K562 (cell line): ENCODE data around the gene BCAM. TPM values are rescaled to one million over a fixed set of nuclear protein-coding genes. Genes with fewer than 3 reads are reported as not detected.

Experiments used
- ATAC-seq: fragments of 200-7000 bp; cut with Tn5 transposase; 3 replicates; pipeline ENCODE4 v1.9.1; 2020; ENCODE audit warnings: moderate library complexity
- BruUV-seq: library from RNA; stranded (reverse); fragments of 400-500 nt; replicated peaks from 2 replicates; lab custom pipeline; 2021; lab: Mats Ljungman, UMichigan
- CTCF ChIA-PET: fragments of 300-600 bp; formaldehyde crosslinking; extraction: SDS; loops from one replicate; lab custom pipeline; 2021; ENCODE audit warnings: low intra/inter-chr PET ratio; lab: Yijun Ruan, JAX
- POLR2A ChIA-PET: fragments of 300-600, 350-650 bp; sonication (Branson Sonifier 250); formaldehyde crosslinking; extraction: SDS; loops from one replicate; lab custom pipeline; 2021; ENCODE audit warnings: antibody characterized with exemption, inconsistent platforms; lab: Yijun Ruan, JAX
- DNase-seq, 4 experiments: peaks; one replicate each; pipeline versions ENCODE4 v3.0.0 to v3.0.0-alpha.2; 2011 to 2018; ENCODE audit warnings: low spot score in 3 of 4, mixed read lengths in 3 of 4; ENCODE audit errors: extremely low read depth in 1 of 4
- FAIRE-seq: peaks from 2 replicates; lab custom pipeline; 2011; peaks lifted over from hg19 to GRCh38; lab: Jason Lieb, UNC
- H2AFZ ChIP-seq: 2 replicates; pipeline ENCODE4 v1.6.0; 2011; ENCODE audit warnings: low read depth, low read length, control low read depth, inconsistent platforms
- H3K27ac ChIP-seq: fragments of 200-600 bp; 3 replicates; pipeline ENCODE4 v1.8.0; 2011; ENCODE audit warnings: low read depth, mild to moderate bottlenecking, control low read depth, inconsistent platforms, low read length, moderate library complexity, mixed read lengths; ENCODE audit errors: extremely low read depth
- H3K27me3 ChIP-seq, 2 experiments: fragments of 300-600 bp in 1 of 2; 2 replicates in 1 of 2; 3 replicates in 1 of 2; pipeline versions ENCODE4 v1.6.0 to v1.8.0; 2011; ENCODE audit warnings: inconsistent platforms in 2 of 2, low read length in 2 of 2, mild to moderate bottlenecking in 1 of 2, mixed read lengths in 1 of 2, moderate library complexity in 1 of 2; ENCODE audit not compliant: control insufficient read depth in 2 of 2, insufficient read depth in 2 of 2
- H3K36me3 ChIP-seq: fragments of 300-600 bp; 3 replicates; pipeline ENCODE4 v1.8.0; 2011; ENCODE audit warnings: mild to moderate bottlenecking, low read length, inconsistent platforms; ENCODE audit not compliant: control insufficient read depth, insufficient read depth
- H3K4me1 ChIP-seq, 2 experiments: fragments of 200-600 bp in 1 of 2; replicated peaks in 1 of 2; 2 replicates in 1 of 2; 3 replicates in 1 of 2; pipeline versions ENCODE4 v1.5.1 to v1.8.0; 2011; ENCODE audit warnings: inconsistent platforms in 2 of 2, low read length in 2 of 2, mild to moderate bottlenecking in 1 of 2, mixed read lengths in 1 of 2, moderate library complexity in 1 of 2; ENCODE audit not compliant: control insufficient read depth in 2 of 2, insufficient read depth in 2 of 2
- H3K4me2 ChIP-seq: 2 replicates; pipeline ENCODE4 v1.6.1; 2011; ENCODE audit warnings: low read length, control low read depth, inconsistent platforms, mixed read lengths; ENCODE audit not compliant: insufficient read depth
- H3K4me3 ChIP-seq: fragments of 200-600 bp; sonication (generic), shearing (Covaris generic); 2 replicates; pipeline ENCODE4 v1.5.1; 2016; ENCODE audit warnings: control low read depth, inconsistent platforms
- H3K79me2 ChIP-seq: fragments of 200-600 bp; 3 replicates; pipeline ENCODE4 v1.8.0; 2011; ENCODE audit warnings: low read length, inconsistent platforms; ENCODE audit not compliant: control insufficient read depth, insufficient read depth
- H3K9ac ChIP-seq, 2 experiments: 2 replicates each; pipeline versions ENCODE4 v1.6.0 to v1.6.1; 2011; ENCODE audit warnings: low read depth in 2 of 2, low read length in 2 of 2, control low read depth in 1 of 2, inconsistent platforms in 1 of 2, mild to moderate bottlenecking in 1 of 2, mixed read lengths in 1 of 2; ENCODE audit not compliant: insufficient read depth in 1 of 2
- H3K9me1 ChIP-seq: one replicate; pipeline ENCODE4 v1.6.0; 2011; ENCODE audit warnings: inconsistent platforms, mild to moderate bottlenecking, low read length, moderate library complexity; ENCODE audit not compliant: control insufficient read depth, insufficient read depth
- H3K9me3 ChIP-seq: replicated peaks from 2 replicates; pipeline ENCODE4 v1.5.1; 2011; ENCODE audit warnings: low read depth, low read length, inconsistent platforms; ENCODE audit not compliant: control insufficient read depth, insufficient read depth
- H4K20me1 ChIP-seq: replicated peaks from 2 replicates; pipeline ENCODE4 v1.6.1; 2011; ENCODE audit warnings: low read length, inconsistent platforms, mixed read lengths; ENCODE audit not compliant: control insufficient read depth, insufficient read depth
- CREBBP ChIP-seq: IDR thresholded peaks from one replicate; pipeline ENCODE4 v1.6.1; 2012; ENCODE audit warnings: low read depth, mild to moderate bottlenecking, control low read depth, inconsistent platforms, low read length
- DDX20 ChIP-seq: fragments of 450-650 bp; IDR thresholded peaks from 2 replicates; pipeline ENCODE4 v1.6.1; 2016; ENCODE audit warnings: missing genetic modification characterization, low read depth, mild to moderate bottlenecking, missing compliant biosample characterization, moderate library complexity
- DMBX1 ChIP-seq: fragments of 250-450 bp; sonication (Bioruptor Pico); IDR thresholded peaks from 2 replicates; pipeline ENCODE4 v1.8.0; 2022; ENCODE audit warnings: inconsistent platforms, mild to moderate bottlenecking, moderate library complexity, borderline replicate concordance
- RBM25 ChIP-seq: fragments of 200-400 bp; formaldehyde crosslinking; IDR thresholded peaks from 2 replicates; pipeline ENCODE4 v1.6.1; 2018; ENCODE audit warnings: low read length, low read depth, moderate library complexity; ENCODE audit not compliant: severe bottlenecking
- RERE ChIP-seq: sonication (generic); formaldehyde crosslinking; IDR thresholded peaks from 2 replicates; pipeline ENCODE4 v1.8.0; 2023; ENCODE audit warnings: missing genetic modification reagents, mild to moderate bottlenecking, borderline replicate concordance
- ZMIZ1 ChIP-seq, 2 experiments: fragments of 150-350 bp in 1 of 2; IDR thresholded peaks; 2 replicates each; pipeline ENCODE4 v1.6.1; 2012 to 2016; ENCODE audit warnings: low read depth in 2 of 2, low read length in 2 of 2, mild to moderate bottlenecking in 1 of 2, moderate library complexity in 1 of 2
- ZNF561 ChIP-seq: fragments of 450-650 bp; formaldehyde crosslinking; conservative IDR thresholded peaks from 2 replicates; pipeline ENCODE4 v1.4.0; 2020; ENCODE audit warnings: mild to moderate bottlenecking, moderate library complexity
- WGBS: fragments of 100-300 bp; shearing (Covaris generic); methylation state at CpG from one replicate; pipeline ENCODE4 v1.1.6; 2016; ENCODE audit warnings: low coverage, mixed read lengths; ENCODE audit not compliant: insufficient coverage; ENCODE audit errors: missing lambda C conversion rate; 5-methylcytosine and 5-hydroxymethylcytosine counted together
- in situ Hi-C: fragments of 300-500 bp; cut with MboI; formaldehyde crosslinking; loops from 4 replicates; pipeline ENCODE4 v1.15.0; 2018; ENCODE audit warnings: inconsistent platforms, mixed read lengths
- intact Hi-C: fragments of 100-400 bp; cut with micrococcal nuclease; formaldehyde crosslinking; loops from 2 replicates; pipeline ENCODE4 v1.14.2; 2022
- polyA plus RNA-seq, 8 experiments: library from polyadenylated mRNA; depleted of rRNA in 4 of 8; stranded (reverse) in 5 of 8; unstranded in 3 of 8; fragments of >200 nt; fragmentation: Nextera tagmentation in 2 of 8; fragmentation: Illumina TruSeq in 1 of 8; extraction: Ambion mirVana in 2 of 8; extraction: Trizol in 1 of 8; gene quantifications; 2 replicates each; pipeline versions ENCODE4 v1.2.1 to v1.2.3, GENCODE V29; 2011 to 2014; ENCODE audit warnings: inconsistent platforms in 1 of 8, missing spikeins in 1 of 8
- total RNA-seq, 7 experiments: library from RNA; depleted of rRNA in 6 of 7; stranded (reverse); fragments of >200 nt in 6 of 7; fragmentation: Illumina TruSeq in 2 of 7; extraction: Trizol in 2 of 7; gene quantifications; 2 replicates each; pipeline versions ENCODE4 v1.2.1 to v1.2.3, GENCODE V29; 2011 to 2021; ENCODE audit warnings: low replicate concordance in 1 of 7
- TF ChIP-seq, protein P1 (sequence below): fragments of 250-450 bp; sonication (Bioruptor Pico); IDR thresholded peaks from 2 replicates; pipeline ENCODE4 v1.4.0; 2020; ENCODE audit warnings: mild to moderate bottlenecking, moderate library complexity

Gene BCAM
- total and polyA plus RNA-seq, 9 of the 15 experiments (the other 6 are each of a cell fraction or from before 2014, with no cell fraction given), result 0.07 to 1.3 (median 0.33) TPM; not detected in 2

DNA sequence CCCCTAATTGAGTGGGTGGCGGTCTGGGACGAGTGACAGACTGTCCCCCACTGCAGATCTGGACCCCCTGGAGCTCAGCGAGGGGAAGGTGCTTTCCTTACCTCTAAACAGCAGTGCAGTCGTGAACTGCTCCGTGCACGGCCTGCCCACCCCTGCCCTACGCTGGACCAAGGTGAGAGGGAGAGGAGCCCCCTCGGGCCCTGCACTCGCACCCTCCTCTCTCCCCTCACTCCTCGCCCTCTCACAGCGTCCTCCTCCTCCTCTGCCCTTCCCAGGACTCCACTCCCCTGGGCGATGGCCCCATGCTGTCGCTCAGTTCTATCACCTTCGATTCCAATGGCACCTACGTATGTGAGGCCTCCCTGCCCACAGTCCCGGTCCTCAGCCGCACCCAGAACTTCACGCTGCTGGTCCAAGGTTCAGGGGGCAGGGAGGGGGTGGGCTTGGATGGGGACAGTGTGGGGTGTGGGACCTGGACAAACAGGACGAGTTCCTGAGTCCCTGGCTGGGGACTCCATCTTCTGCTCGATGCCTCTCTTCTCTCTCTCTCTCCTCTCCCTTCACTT, 9.6 kb downstream of the BCAM start (continued):
- TF ChIP-seq ZMIZ1 (IDR thresholded peaks at IDR 0.05; ENCODE audit: low read depth in 2 of 2, low read length in 2 of 2) (no peak), CREBBP (no peak), RBM25 (no peak), DMBX1 (CRISPR knock-in tag) (no peak)

DNA sequence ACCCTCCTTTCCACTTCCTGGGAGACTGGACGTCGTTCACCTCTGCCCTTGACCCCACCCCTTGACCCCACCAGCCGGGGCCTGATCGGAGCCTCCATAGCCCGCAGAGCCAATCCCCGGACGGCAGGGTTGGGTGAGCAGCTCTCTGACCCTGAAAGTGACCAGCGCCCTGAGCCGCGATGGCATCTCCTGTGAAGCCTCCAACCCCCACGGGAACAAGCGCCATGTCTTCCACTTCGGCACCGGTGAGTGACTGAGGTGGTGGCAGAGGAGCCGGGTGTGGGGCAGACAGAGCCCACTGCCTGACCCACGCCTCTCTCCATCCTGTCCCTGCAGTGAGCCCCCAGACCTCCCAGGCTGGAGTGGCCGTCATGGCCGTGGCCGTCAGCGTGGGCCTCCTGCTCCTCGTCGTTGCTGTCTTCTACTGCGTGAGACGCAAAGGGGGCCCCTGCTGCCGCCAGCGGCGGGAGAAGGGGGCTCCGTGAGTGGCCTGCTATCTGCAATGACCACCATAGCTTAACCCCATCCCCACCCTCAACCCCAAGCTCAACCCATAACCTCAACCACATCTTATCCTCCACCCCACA, 10.4 kb downstream of the BCAM start:
- intact Hi-C loops (no loop called here), in situ Hi-C loops (no loop called here)
- Histone ChIP-seq H3K27ac (no peak overlapping the region), H3K4me2 (no peak overlapping the region), H3K4me1 (peaks cover 0 to 24% of the 10 kb centered on the region in 2 experiments; a peak in 2 of 5 replicates), H3K4me3 (no peak overlapping the region), H3K9ac (peak overlapping the region in 1 of 2 experiments; percentile 45; a peak in 2 of 4 replicates), H4K20me1 (no peaks in the 10 kb centered on the region), H3K27me3 (peaks cover 26 to 41% of the 10 kb centered on the region in 2 experiments; a peak in 4 of 5 replicates), H3K9me3 (no peaks in the 10 kb centered on the region), H3K9me1 (no peaks in the 10 kb centered on the region), H3K79me2 (no peaks in the 10 kb centered on the region), H3K36me3 (no peaks in the 10 kb centered on the region), H2AFZ (no peak overlapping the region)
- ATAC-seq, result no peak
- DNase-seq, result peak in 2 of 4 experiments; percentile 8 to 28
- FAIRE-seq, result no peak
- ChIA-PET POLR2A (interaction anchor here (1.8 kb wide), 1 partner anchor 11 kb away, joined by 7 read pairs; no protein-coding TSS in a partner anchor), CTCF (no interaction called here)
- 11% methylated on average over 15 of the region's 28 CpGs for WGBS
- BruUV-seq, result no TSS peak
- TF ChIP-seq, protein P1, sequence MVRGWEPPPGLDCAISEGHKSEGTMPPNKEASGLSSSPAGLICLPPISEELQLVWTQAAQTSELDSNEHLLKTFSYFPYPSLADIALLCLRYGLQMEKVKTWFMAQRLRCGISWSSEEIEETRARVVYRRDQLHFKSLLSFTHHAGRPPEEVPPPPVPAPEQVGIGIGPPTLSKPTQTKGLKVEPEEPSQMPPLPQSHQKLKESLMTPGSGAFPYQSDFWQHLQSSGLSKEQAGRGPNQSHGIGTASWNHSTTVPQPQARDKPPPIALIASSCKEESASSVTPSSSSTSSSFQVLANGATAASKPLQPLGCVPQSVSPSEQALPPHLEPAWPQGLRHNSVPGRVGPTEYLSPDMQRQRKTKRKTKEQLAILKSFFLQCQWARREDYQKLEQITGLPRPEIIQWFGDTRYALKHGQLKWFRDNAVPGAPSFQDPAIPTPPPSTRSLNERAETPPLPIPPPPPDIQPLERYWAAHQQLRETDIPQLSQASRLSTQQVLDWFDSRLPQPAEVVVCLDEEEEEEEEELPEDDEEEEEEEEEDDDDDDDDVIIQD (CRISPR knock-in tag), result no peak
- TF ChIP-seq RERE (CRISPR knock-in tag), result no peak
- TF ChIP-seq DDX20 (tag), result no peak
- TF ChIP-seq ZNF561 (CRISPR knock-in tag), result no peak
